ENCODE data around the gene SCAF1.

The SCAF1 gene

DNA sequence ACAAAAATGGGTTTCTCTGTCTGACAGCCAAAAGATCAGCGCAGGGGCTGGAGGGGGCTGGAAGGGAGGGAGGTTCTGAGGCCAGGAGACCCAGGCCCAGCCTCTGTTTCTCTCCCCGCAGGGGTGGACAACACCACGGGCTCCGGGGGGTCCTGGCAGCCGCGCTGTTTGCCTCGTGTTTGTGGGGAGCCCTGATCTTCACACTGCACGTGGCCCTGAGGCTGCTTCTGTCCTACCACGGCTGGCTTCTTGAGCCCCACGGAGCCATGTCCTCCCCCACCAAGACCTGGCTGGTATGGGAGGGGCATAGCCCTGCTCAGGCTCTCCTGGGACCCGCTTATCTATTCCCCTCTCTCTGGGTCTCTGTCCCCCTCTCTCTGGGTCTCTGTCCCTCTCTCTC, 58.6 kb downstream of the SCAF1 start:
- no peak for TF ChIP-seq POLR2A (IDR thresholded peaks at IDR 0.05; ENCODE audit: low read depth, low read length)
- FAIRE-seq = no peak

GRCh38 chr19:49701271-49701786, 59.3 kb downstream of the SCAF1 start:
- TF ChIP-seq POLR2A (IDR thresholded peaks at IDR 0.05; ENCODE audit: low read depth, low read length) = no peak
- no peak for DNase-seq (ENCODE audit: insufficient read length, low spot score)
- FAIRE-seq = no peak

More for the DNA sequence above, 58.6 kb downstream of the SCAF1 start:
- DNase-seq (ENCODE audit: insufficient read length, low spot score) = no peak

GRCh38 chr19:49704888-49705642, 63.1 kb downstream of the SCAF1 start:
- no peak for TF ChIP-seq POLR2A (IDR thresholded peaks at IDR 0.05; ENCODE audit: low read depth, low read length)
- DNase-seq (ENCODE audit: insufficient read length, low spot score) = no peak
- no peak for FAIRE-seq

DNA sequence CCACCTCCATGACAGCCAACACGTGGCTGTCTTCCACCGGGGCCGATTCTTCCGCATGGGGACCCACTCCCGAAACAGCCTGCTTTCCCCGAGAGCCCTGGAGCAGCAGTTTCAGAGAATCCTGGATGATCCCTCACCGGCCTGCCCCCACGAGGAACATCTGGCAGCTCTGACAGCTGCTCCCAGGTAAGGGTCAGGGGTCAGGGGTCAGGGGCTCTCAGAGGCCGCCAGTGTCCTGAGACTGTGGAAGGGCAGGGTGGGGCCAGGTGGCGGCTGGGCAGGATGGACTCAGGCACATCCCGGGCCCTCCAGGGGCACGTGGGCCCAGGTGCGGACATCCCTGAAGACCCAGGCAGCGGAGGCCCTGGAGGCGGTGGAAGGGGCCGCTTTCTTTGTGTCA, 63.9 kb downstream of the SCAF1 start:
- no peak for DNase-seq (ENCODE audit: insufficient read length, low spot score)

More for the DNA sequence above, 63.9 kb downstream of the SCAF1 start:
- TF ChIP-seq POLR2A (IDR thresholded peaks at IDR 0.05; ENCODE audit: low read depth, low read length) = no peak
- no peak for FAIRE-seq
